GM23248 (cell line): ENCODE data around the gene COL15A1.

ENCODE experiments used
- EZH2 ChIP-seq: fragments of 200-600 bp; sonication (generic); IDR thresholded peaks from 2 replicates; pipeline ENCODE4 v1.6.1; 2018; ENCODE audit warnings: antibody characterized with exemption, mild to moderate bottlenecking; ENCODE audit not compliant: insufficient read depth, poor library complexity, severe bottlenecking
- EZH2phosphoT487 ChIP-seq: fragments of 200-600 bp; sonication (generic); IDR thresholded peaks from 2 replicates; pipeline ENCODE4 v1.6.1; 2018; ENCODE audit warnings: antibody characterized with exemption, moderate library complexity, mild to moderate bottlenecking, low read depth; ENCODE audit not compliant: insufficient read depth

DNA sequence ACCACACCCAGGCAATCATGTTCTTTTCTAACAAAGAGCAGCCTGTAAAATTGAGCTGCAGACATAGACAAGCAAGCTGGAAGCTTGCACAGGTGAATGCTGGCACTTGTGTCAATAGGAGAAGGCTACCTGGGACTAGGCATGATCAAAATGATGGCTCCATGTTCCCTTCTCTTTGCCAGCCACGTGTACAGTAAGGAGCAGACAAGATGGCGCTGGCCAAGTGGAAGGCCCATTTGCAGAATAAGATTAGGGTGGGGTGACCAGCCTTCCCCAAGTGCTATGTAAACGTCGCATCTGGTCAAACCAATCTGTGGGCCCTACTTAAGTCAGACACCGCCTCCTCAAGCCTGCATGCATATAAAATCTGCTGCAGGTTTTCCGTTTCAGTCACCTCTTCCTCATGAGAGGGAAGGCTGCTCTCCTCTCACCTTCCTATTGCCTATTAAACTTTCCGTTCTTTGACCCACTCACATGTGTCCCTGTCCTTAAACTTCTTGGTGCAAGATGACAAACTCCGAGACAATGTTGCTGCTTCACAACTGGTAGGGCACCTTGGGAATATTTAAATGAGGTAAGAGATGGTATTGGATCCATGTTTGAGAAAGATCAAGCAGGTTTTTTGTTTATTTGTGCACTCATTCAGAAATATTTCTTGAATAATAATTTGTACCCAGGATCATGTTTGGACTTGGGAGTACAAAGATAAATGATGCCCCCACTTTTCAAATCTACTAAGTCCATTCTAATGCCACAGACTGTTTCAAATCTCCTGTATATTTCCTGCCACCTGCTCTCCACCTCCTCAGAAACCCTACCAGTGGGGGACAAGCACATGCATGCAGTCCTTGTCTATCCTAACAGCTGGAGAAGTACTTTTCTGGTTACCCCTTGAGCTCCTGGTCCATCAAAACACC, 130.5 kb downstream of the COL15A1 start:
- TF ChIP-seq EZH2, result no peak
- no peak for TF ChIP-seq EZH2phosphoT487
